Measurements from ENCODE around the gene FAM162A. TPM values are rescaled to one million over a fixed set of nuclear protein-coding genes. Genes with fewer than 3 reads are reported as not detected.
"Not testable (repeated sequence)": the region's sequence is repeated elsewhere in the genome, so short reads cannot be mapped to it uniquely, and the experiment has no call there.

FAM162A gene
- total RNA-seq, 1 experiment from 2014 or later: 37.4 TPM

- peak; percentile 70 to 82 for DNase-seq
These were observed 59.1 kb downstream of the FAM162A start for GRCh38 chr3:122443090-122443489.

GRCh38 chr3:122443762-122444490, 59.9 kb downstream of the FAM162A start:
- POLR2A ChIA-PET; BruUV-seq (replicated peaks); H3K9me3 ChIP-seq; H3K27me3 ChIP-seq (replicated peaks; ENCODE audit: control insufficient read depth, insufficient read depth, low read length); CTCF ChIA-PET; H3K27me3 Mint-ChIP-seq (ENCODE audit: insufficient read depth, unreplicated experiment); H3K36me3 ChIP-seq (ENCODE audit: control insufficient read depth, insufficient read depth, low read length); H3K4me3 ChIP-seq (ENCODE audit: low read depth, low read length): not testable (repeated sequence)
- Mint-ChIP-seq H3K9me3 (ENCODE audit: unreplicated experiment) (peaks cover 28% of the 10 kb centered on the region), H3K27ac (ENCODE audit: unreplicated experiment) (peak overlapping the region; percentile 88), H3K36me3 (ENCODE audit: insufficient read depth, unreplicated experiment) (peaks cover 99% of the 10 kb centered on the region), H3K4me1 (ENCODE audit: low read depth, unreplicated experiment) (peaks cover 36% of the 10 kb centered on the region), H3K4me3 (ENCODE audit: unreplicated experiment) (peak overlapping the region; percentile 56)
- DNase-seq: peak; percentile 89 to 92
- H3K4me1 ChIP-seq: peaks cover 32% of the 10 kb centered on the region
- intact Hi-C loops (cut with micrococcal nuclease; ENCODE audit: unreplicated experiment): loop anchor here (1.0 kb wide), 2 partner anchors 25 to 28 kb away; partner anchors contain the start of gene WDR5B

More at GRCh38 chr3:122443090-122443489, 59.1 kb downstream of the FAM162A start:
- Mint-ChIP-seq H3K4me3 (ENCODE audit: unreplicated experiment) (peak overlapping the region; percentile 56), H3K36me3 (ENCODE audit: insufficient read depth, unreplicated experiment) (peaks cover 95% of the 10 kb centered on the region), H3K4me1 (ENCODE audit: low read depth, unreplicated experiment) (peaks cover 36% of the 10 kb centered on the region), H3K27ac (ENCODE audit: unreplicated experiment) (peak overlapping the region; percentile 88), H3K27me3 (ENCODE audit: insufficient read depth, unreplicated experiment) (no peaks in the 10 kb centered on the region), H3K9me3 (ENCODE audit: unreplicated experiment) (peaks cover 32% of the 10 kb centered on the region)
- Histone ChIP-seq H3K36me3 (ENCODE audit: control insufficient read depth, insufficient read depth, low read length) (no peaks in the 10 kb centered on the region; the same call in 1 of the 2 replicates), H3K4me1 (peaks cover 32% of the 10 kb centered on the region), H3K9me3 (0 out of 2 replicates have a peak, but pooled peaks cover 3% of the 10 kb centered on the region), H3K4me3 (ENCODE audit: low read depth, low read length) (no peak overlapping the region), H3K27me3 (replicated peaks; ENCODE audit: control insufficient read depth, insufficient read depth, low read length) (no peaks in the 10 kb centered on the region)
- intact Hi-C loops (cut with micrococcal nuclease; ENCODE audit: unreplicated experiment): loop anchor here (1.0 kb wide), 2 partner anchors 26 to 27 kb away; partner anchors contain the start of gene WDR5B
- CTCF ChIA-PET: no interaction called here
- TF ChIP-seq, protein P1, sequence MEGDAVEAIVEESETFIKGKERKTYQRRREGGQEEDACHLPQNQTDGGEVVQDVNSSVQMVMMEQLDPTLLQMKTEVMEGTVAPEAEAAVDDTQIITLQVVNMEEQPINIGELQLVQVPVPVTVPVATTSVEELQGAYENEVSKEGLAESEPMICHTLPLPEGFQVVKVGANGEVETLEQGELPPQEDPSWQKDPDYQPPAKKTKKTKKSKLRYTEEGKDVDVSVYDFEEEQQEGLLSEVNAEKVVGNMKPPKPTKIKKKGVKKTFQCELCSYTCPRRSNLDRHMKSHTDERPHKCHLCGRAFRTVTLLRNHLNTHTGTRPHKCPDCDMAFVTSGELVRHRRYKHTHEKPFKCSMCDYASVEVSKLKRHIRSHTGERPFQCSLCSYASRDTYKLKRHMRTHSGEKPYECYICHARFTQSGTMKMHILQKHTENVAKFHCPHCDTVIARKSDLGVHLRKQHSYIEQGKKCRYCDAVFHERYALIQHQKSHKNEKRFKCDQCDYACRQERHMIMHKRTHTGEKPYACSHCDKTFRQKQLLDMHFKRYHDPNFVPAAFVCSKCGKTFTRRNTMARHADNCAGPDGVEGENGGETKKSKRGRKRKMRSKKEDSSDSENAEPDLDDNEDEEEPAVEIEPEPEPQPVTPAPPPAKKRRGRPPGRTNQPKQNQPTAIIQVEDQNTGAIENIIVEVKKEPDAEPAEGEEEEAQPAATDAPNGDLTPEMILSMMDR (IDR thresholded peaks at IDR 0.05; ENCODE audit: insufficient read depth in 1 of 2, low read depth in 1 of 2, low read length in 1 of 2, severe bottlenecking in 1 of 2, unreplicated experiment in 1 of 2): no peak
- POLR2A ChIA-PET: no interaction called here
- BruUV-seq (replicated peaks): no TSS peak

DNA sequence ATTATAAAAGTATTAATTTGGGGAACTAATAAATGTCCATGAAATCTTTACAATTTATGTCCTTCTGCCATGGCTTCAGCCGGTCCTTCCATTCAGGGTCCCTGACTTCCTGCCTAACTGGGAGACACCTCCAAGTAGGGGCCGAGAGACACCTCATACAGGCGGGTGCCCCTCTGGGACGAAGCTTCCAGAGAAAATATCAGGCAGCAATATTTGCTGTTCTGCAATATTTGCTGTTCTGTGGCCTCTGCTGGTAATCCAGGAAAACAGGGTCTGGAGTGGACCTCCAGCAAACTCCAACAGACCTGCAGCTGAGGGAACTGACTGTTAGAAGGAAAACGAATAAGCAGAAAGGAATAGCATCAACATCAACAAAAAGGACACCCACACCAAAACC, 60.5 kb downstream of the FAM162A start:
- H3K4me3 ChIP-seq (ENCODE audit: low read depth, low read length); DNase-seq; H3K9me3 ChIP-seq; H3K27me3 ChIP-seq (replicated peaks; ENCODE audit: control insufficient read depth, insufficient read depth, low read length); CTCF ChIA-PET; H3K36me3 ChIP-seq (ENCODE audit: control insufficient read depth, insufficient read depth, low read length); BruUV-seq (replicated peaks); intact Hi-C loops (cut with micrococcal nuclease; ENCODE audit: unreplicated experiment); H3K27me3 Mint-ChIP-seq (ENCODE audit: insufficient read depth, unreplicated experiment); POLR2A ChIA-PET: not testable (repeated sequence)
- peaks cover 36% of the 10 kb centered on the region for H3K4me1 Mint-ChIP-seq (ENCODE audit: low read depth, unreplicated experiment)
- peaks cover 32% of the 10 kb centered on the region for H3K4me1 ChIP-seq
- peaks cover 28% of the 10 kb centered on the region for H3K9me3 Mint-ChIP-seq (ENCODE audit: unreplicated experiment)
- peak overlapping the region; percentile 88 for H3K27ac Mint-ChIP-seq (ENCODE audit: unreplicated experiment)
- H3K4me3 Mint-ChIP-seq (ENCODE audit: unreplicated experiment): peak overlapping the region; percentile 56
- H3K36me3 Mint-ChIP-seq (ENCODE audit: insufficient read depth, unreplicated experiment): peaks cover 100% of the 10 kb centered on the region

DNA sequence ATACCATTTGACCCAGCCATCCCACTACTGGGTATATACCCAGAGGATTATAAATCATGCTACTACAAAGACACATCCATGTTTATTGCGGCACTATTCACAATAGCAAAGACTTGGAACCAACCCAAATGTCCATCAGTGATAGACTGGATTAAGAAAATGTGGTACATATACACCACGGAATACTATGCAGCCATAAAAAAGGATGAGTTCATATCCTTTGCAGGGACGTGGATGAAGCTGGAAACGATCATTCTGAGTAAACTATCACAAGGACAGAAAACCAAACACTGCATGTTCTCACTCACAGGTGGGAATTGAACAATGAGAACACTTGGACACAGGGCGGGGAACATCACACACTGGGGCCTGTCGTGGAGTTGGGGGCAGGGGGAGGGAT, 64.2 kb downstream of the FAM162A start:
- DNase-seq; H3K27ac Mint-ChIP-seq (ENCODE audit: unreplicated experiment); intact Hi-C loops (cut with micrococcal nuclease; ENCODE audit: unreplicated experiment): not testable (repeated sequence)

More for the DNA sequence above, 64.2 kb downstream of the FAM162A start:
- H3K9me3 ChIP-seq; H3K4me3 Mint-ChIP-seq (ENCODE audit: unreplicated experiment); H3K36me3 ChIP-seq (ENCODE audit: control insufficient read depth, insufficient read depth, low read length); H3K4me3 ChIP-seq (ENCODE audit: low read depth, low read length); POLR2A ChIA-PET; H3K27me3 Mint-ChIP-seq (ENCODE audit: insufficient read depth, unreplicated experiment); H3K27me3 ChIP-seq (replicated peaks; ENCODE audit: control insufficient read depth, insufficient read depth, low read length); BruUV-seq (replicated peaks); CTCF ChIA-PET: not testable (repeated sequence)
- H3K4me1 Mint-ChIP-seq (ENCODE audit: low read depth, unreplicated experiment): peaks cover 29% of the 10 kb centered on the region
- H3K4me1 ChIP-seq: peaks cover 18% of the 10 kb centered on the region
- peaks cover 28% of the 10 kb centered on the region for H3K9me3 Mint-ChIP-seq (ENCODE audit: unreplicated experiment)
- H3K36me3 Mint-ChIP-seq (ENCODE audit: insufficient read depth, unreplicated experiment): peaks cover 99% of the 10 kb centered on the region

Data from Caco-2 (cell line).